Measurements from ENCODE around the gene TVP23A. TPM values are rescaled to one million over a fixed set of nuclear protein-coding genes. Genes with fewer than 3 reads are reported as not detected.

Gene TVP23A
- total RNA-seq, 1 donor from 2014 or later: 0.22 TPM

- Histone ChIP-seq H3K36me3 (no peaks in the 10 kb centered on the region), H3K27me3 (ENCODE audit: low read depth) (peaks cover 9% of the 10 kb centered on the region), H3K4me1 (no peaks in the 10 kb centered on the region), H3K4me3 (no peak overlapping the region), H3K9me3 (replicated peaks) (no peaks in the 10 kb centered on the region), H3K27ac (replicated peaks) (no peak overlapping the region)
- TF ChIP-seq CTCF (IDR thresholded peaks at IDR 0.05; ENCODE audit: borderline replicate concordance): no peak
- intact Hi-C loops (cut with micrococcal nuclease): no loop called here
- no peak for DNase-seq
These were observed 1.1 kb downstream of the TVP23A start for GRCh38 chr16:10817514-10817913.

GRCh38 chr16:10813099-10813455 is 5.5 kb downstream of the TVP23A start:
- Histone ChIP-seq H3K27me3 (ENCODE audit: low read depth) (peaks cover 2% of the 10 kb centered on the region), H3K27ac (replicated peaks) (no peak overlapping the region), H3K36me3 (no peaks in the 10 kb centered on the region), H3K4me1 (no peaks in the 10 kb centered on the region), H3K4me3 (no peak overlapping the region), H3K9me3 (replicated peaks) (no peaks in the 10 kb centered on the region)
- intact Hi-C loops (cut with micrococcal nuclease): no loop called here
- no peak for DNase-seq
- TF ChIP-seq CTCF (IDR thresholded peaks at IDR 0.05; ENCODE audit: borderline replicate concordance): no peak

- Histone ChIP-seq H3K36me3 (no peaks in the 10 kb centered on the region), H3K4me3 (no peak overlapping the region), H3K27me3 (ENCODE audit: low read depth) (no peaks in the 10 kb centered on the region), H3K4me1 (no peaks in the 10 kb centered on the region), H3K9me3 (replicated peaks) (no peaks in the 10 kb centered on the region), H3K27ac (replicated peaks) (no peak overlapping the region)
- DNase-seq: no peak
- intact Hi-C loops (cut with micrococcal nuclease): no loop called here
- no peak for TF ChIP-seq CTCF (IDR thresholded peaks at IDR 0.05; ENCODE audit: borderline replicate concordance)
These were observed 6.1 kb downstream of the TVP23A start for GRCh38 chr16:10812312-10813098.

DNA sequence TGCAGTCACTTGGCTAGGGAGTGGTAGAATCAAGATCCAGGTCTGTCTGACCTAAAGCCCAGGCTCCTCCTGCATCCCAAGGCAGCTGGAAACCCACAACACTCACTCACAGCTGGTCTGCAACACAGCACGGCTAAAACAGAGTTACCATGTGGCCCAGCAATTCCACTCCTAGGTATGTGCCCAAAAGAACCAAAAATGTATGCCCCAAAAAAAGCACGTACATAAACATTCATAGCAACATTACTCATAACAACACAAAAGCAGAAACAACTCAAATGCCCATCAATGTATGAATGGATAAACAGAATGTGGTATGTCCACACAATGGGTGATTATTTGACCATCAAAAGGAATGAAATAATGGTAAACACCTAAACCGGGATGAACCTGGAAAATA is 8.9 kb downstream of the TVP23A start:
- DNase-seq: no peak
- Histone ChIP-seq H3K4me3 (no peak overlapping the region), H3K27ac (replicated peaks) (no peak overlapping the region), H3K9me3 (replicated peaks) (no peaks in the 10 kb centered on the region), H3K36me3 (no peaks in the 10 kb centered on the region), H3K27me3 (ENCODE audit: low read depth) (no peaks in the 10 kb centered on the region), H3K4me1 (no peaks in the 10 kb centered on the region)
- intact Hi-C loops (cut with micrococcal nuclease): no loop called here
- TF ChIP-seq CTCF (IDR thresholded peaks at IDR 0.05; ENCODE audit: borderline replicate concordance): no peak

- Histone ChIP-seq H3K9me3 (replicated peaks) (no peaks in the 10 kb centered on the region), H3K36me3 (no peaks in the 10 kb centered on the region), H3K4me1 (no peaks in the 10 kb centered on the region), H3K4me3 (no peak overlapping the region), H3K27ac (replicated peaks) (no peak overlapping the region), H3K27me3 (ENCODE audit: low read depth) (no peaks in the 10 kb centered on the region)
- DNase-seq: no peak
- TF ChIP-seq CTCF (IDR thresholded peaks at IDR 0.05; ENCODE audit: borderline replicate concordance): no peak
- intact Hi-C loops (cut with micrococcal nuclease): no loop called here
These were observed 9.7 kb downstream of the TVP23A start for GRCh38 chr16:10808850-10809249.
